GM12878 (cell line): ENCODE measurements around the gene RNF223. TPM values are rescaled to one million over a fixed set of nuclear protein-coding genes. Genes with fewer than 3 reads are reported as not detected.
A peak's percentile ranks its signal among the peaks of the same experiment; 100 is the strongest.

Source experiments
- ATAC-seq: fragments of 200-7000 bp; cut with Tn5 transposase; 3 replicates; pipeline ENCODE4 v1.9.1; 2020; ENCODE audit warnings: mild to moderate bottlenecking, moderate library complexity
- BruUV-seq: library from RNA; stranded (reverse); fragments of 400-500 nt; replicated peaks from 2 replicates; lab custom pipeline; 2021; lab: Mats Ljungman, UMichigan
- CTCF ChIA-PET: fragments of 300-600 bp; sonication (Branson Sonifier 250); formaldehyde crosslinking; extraction: SDS; loops from one replicate; lab custom pipeline; 2021; ENCODE audit warnings: inconsistent platforms; lab: Yijun Ruan, JAX
- POLR2A ChIA-PET: fragments of 350-600 bp; formaldehyde crosslinking; extraction: SDS; loops from one replicate; lab custom pipeline; 2021; ENCODE audit warnings: inconsistent platforms; lab: Charles Lee
- RAD21 ChIA-PET: fragments of 300-600 bp; sonication (Branson Sonifier 250); formaldehyde crosslinking; loops from one replicate; lab custom pipeline; 2023; ENCODE audit warnings: antibody characterized with exemption; ENCODE audit not compliant: unreplicated experiment; lab: Charles Lee
- SMC1A ChIA-PET: fragments of 300-600 bp; sonication (Branson Sonifier 250); formaldehyde crosslinking; loops from one replicate; lab custom pipeline; 2023; ENCODE audit not compliant: unreplicated experiment, uncharacterized antibody; lab: Charles Lee
- DNase-seq: peaks from one replicate; pipeline ENCODE4 v3.0.0-alpha.2; 2011; ENCODE audit warnings: low read depth, low spot score
- FAIRE-seq: peaks from 3 replicates; lab custom pipeline; 2011; peaks lifted over from hg19 to GRCh38; lab: Jason Lieb, UNC
- H2AFZ ChIP-seq: 2 replicates; pipeline ENCODE4 v1.6.0; 2011; ENCODE audit warnings: low read depth, low read length, control low read depth; ENCODE audit not compliant: control insufficient read depth
- H3K27ac ChIP-seq: 2 replicates; pipeline ENCODE4 v1.5.1; 2011; ENCODE audit warnings: control low read depth; ENCODE audit not compliant: control insufficient read depth, insufficient read depth
- H3K27me3 ChIP-seq, 2 experiments: replicated peaks in 1 of 2; 2 replicates each; pipeline versions ENCODE4 v1.6.0 to v1.6.1; 2011; ENCODE audit warnings: low read length in 1 of 2; ENCODE audit not compliant: control insufficient read depth in 2 of 2, insufficient read depth in 2 of 2
- H3K36me3 ChIP-seq, 2 experiments: 2 replicates each; pipeline ENCODE4 v1.5.1; 2011; ENCODE audit warnings: low read length in 1 of 2; ENCODE audit not compliant: control insufficient read depth in 2 of 2, insufficient read depth in 2 of 2
- H3K4me1 ChIP-seq: 2 replicates; pipeline ENCODE4 v1.6.1; 2011; ENCODE audit warnings: mild to moderate bottlenecking, low read length, moderate library complexity, mixed read lengths; ENCODE audit not compliant: control insufficient read depth, insufficient read depth
- H3K4me2 ChIP-seq: 2 replicates; pipeline ENCODE4 v1.6.0; 2011; ENCODE audit warnings: control low read depth; ENCODE audit not compliant: control insufficient read depth, insufficient read depth
- H3K4me3 ChIP-seq: fragments of 200-600 bp; sonication (generic); 2 replicates; pipeline ENCODE4 v1.5.1; 2016
- H3K79me2 ChIP-seq: 2 replicates; pipeline ENCODE4 v1.6.0; 2011; ENCODE audit warnings: low read length; ENCODE audit not compliant: control insufficient read depth, insufficient read depth
- H3K9ac ChIP-seq: 2 replicates; pipeline ENCODE4 v1.8.0; 2011; ENCODE audit warnings: low read length, control low read depth, mixed read lengths; ENCODE audit not compliant: control insufficient read depth, insufficient read depth
- H3K9me3 ChIP-seq: replicated peaks from 3 replicates; pipeline ENCODE4 v1.5.1; 2011; ENCODE audit warnings: mild to moderate bottlenecking, low read length; ENCODE audit not compliant: control insufficient read depth, insufficient read depth
- H4K20me1 ChIP-seq: 2 replicates; pipeline ENCODE4 v1.6.0; 2011; ENCODE audit not compliant: control insufficient read depth, insufficient read depth
- BHLHE40 ChIP-seq, 2 experiments: fragments of 450-650 bp in 1 of 2; IDR thresholded peaks; 2 replicates each; pipeline ENCODE4 v1.6.1; 2011 to 2017; ENCODE audit warnings: low read depth in 2 of 2, borderline replicate concordance in 1 of 2, improper control_type of control experiment in 1 of 2, low read length in 1 of 2, mild to moderate bottlenecking in 1 of 2
- KAT2A ChIP-seq: conservative IDR thresholded peaks from 2 replicates; pipeline ENCODE4 v1.6.1; 2011; ENCODE audit warnings: low read depth, low read length; ENCODE audit not compliant: control insufficient read depth
- WGBS: methylation state at CpG from one replicate; pipeline ENCODE4 v1.1.6; 2016; ENCODE audit warnings: low lambda C conversion rate; ENCODE audit not compliant: insufficient replicate concordance, insufficient coverage; ENCODE audit errors: missing lambda C conversion rate; 5-methylcytosine and 5-hydroxymethylcytosine counted together
- in situ Hi-C: fragments of 300-500 bp; cut with MboI; formaldehyde crosslinking; loops from 9 replicates; pipeline ENCODE4 v1.14.3; 2018; ENCODE audit warnings: mixed read lengths
- intact Hi-C: fragments of 100-400 bp; cut with micrococcal nuclease; formaldehyde crosslinking; loops from one replicate; pipeline ENCODE4 v1.14.2; 2022; ENCODE audit not compliant: unreplicated experiment
- polyA plus RNA-seq, 11 experiments: library from polyadenylated mRNA; depleted of rRNA in 4 of 11; unstranded in 6 of 11; stranded (reverse) in 5 of 11; fragments of >200 nt; fragmentation: Nextera tagmentation in 4 of 11; fragmentation: Illumina TruSeq in 1 of 11; extraction: Ambion mirVana in 4 of 11; extraction: Trizol in 1 of 11; gene quantifications; 1 replicate in 1 of 11; 2 replicates in 10 of 11; pipeline versions ENCODE4 v1.2.1 to v1.2.3, GENCODE V29; 2011 to 2016; ENCODE audit warnings: inconsistent platforms in 2 of 11, missing spikeins in 2 of 11, low read depth in 1 of 11
- total RNA-seq, 4 experiments: library from RNA; depleted of rRNA in 3 of 4; stranded (reverse); fragments of >200 nt in 3 of 4; fragmentation: Illumina TruSeq in 1 of 4; extraction: Trizol in 1 of 4; gene quantifications; 2 replicates each; pipeline versions ENCODE4 v1.2.1 to v1.2.3, GENCODE V29; 2013 to 2021
- TF ChIP-seq, protein P1 (sequence below): fragments of 450-650 bp; IDR thresholded peaks from 2 replicates; pipeline ENCODE4 v1.6.1; 2016; ENCODE audit warnings: mild to moderate bottlenecking

The RNF223 gene
- total and polyA plus RNA-seq, 10 of the 15 experiments (the other 5 are each of a cell fraction or from before 2014, with no cell fraction given): 0.06 TPM; not detected in 9

GRCh38 chr1:1074631-1075147 lies 583 bp upstream of the RNF223 start:
- TF ChIP-seq KAT2A (no peak), BHLHE40 (IDR thresholded peaks at IDR 0.05; ENCODE audit: borderline replicate concordance in 1 of 2, low read depth in 2 of 2, low read length in 1 of 2) (peak in 1 of 2 experiments; percentile 41; a peak in 1 of 4 replicates)
- TF ChIP-seq, protein P1, sequence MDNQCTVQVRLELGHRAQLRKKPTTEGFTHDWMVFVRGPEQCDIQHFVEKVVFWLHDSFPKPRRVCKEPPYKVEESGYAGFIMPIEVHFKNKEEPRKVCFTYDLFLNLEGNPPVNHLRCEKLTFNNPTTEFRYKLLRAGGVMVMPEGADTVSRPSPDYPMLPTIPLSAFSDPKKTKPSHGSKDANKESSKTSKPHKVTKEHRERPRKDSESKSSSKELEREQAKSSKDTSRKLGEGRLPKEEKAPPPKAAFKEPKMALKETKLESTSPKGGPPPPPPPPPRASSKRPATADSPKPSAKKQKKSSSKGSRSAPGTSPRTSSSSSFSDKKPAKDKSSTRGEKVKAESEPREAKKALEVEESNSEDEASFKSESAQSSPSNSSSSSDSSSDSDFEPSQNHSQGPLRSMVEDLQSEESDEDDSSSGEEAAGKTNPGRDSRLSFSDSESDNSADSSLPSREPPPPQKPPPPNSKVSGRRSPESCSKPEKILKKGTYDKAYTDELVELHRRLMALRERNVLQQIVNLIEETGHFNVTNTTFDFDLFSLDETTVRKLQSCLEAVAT: no peak
- Histone ChIP-seq H3K79me2 (no peaks in the 10 kb centered on the region), H3K36me3 (no peaks in the 10 kb centered on the region), H3K4me3 (no peak overlapping the region), H4K20me1 (no peaks in the 10 kb centered on the region), H3K4me1 (peaks cover 17% of the 10 kb centered on the region), H3K4me2 (no peak overlapping the region), H3K9ac (no peak overlapping the region), H2AFZ (no peak overlapping the region), H3K9me3 (no peaks in the 10 kb centered on the region), H3K27me3 (no peaks in the 10 kb centered on the region; a peak in 1 of 4 replicates), H3K27ac (no peak overlapping the region)
- ChIA-PET SMC1A (no interaction called here), CTCF (no interaction called here), POLR2A (no interaction called here), RAD21 (no interaction called here)
- WGBS: 34% methylated on average over 14 of the region's 14 CpGs
- intact Hi-C loops: no loop called here
- no peak for FAIRE-seq
- in situ Hi-C loops: no loop called here
- DNase-seq: no peak
- no TSS peak for BruUV-seq
- no peak for ATAC-seq
